Stomach (tissue), 4 donors: ENCODE measurements around the gene SF3B2.

Experiments
- EP300 ChIP-seq: sonication (generic); formaldehyde crosslinking; IDR thresholded peaks from one replicate; pipeline ENCODE4 v1.6.1; 2017; ENCODE audit warnings: antibody characterized with exemption
- POLR2A ChIP-seq, 4 donors: fragments of 450-650 bp; IDR thresholded peaks; one replicate each; pipeline ENCODE4 v1.6.1; 2016; ENCODE audit warnings: antibody characterized with exemption in 4 of 4, control low read depth in 2 of 4, mild to moderate bottlenecking in 1 of 4, moderate library complexity in 1 of 4
- TF ChIP-seq, protein P1 (sequence below), 7 experiments: fragments of 450-650 bp in 4 of 7; fragments of 200-600 bp in 3 of 7; sonication (generic) in 3 of 7; IDR thresholded peaks; one replicate each; pipeline ENCODE4 v1.5.1; 2016 to 2019; ENCODE audit warnings: antibody characterized with exemption in 7 of 7, control low read depth in 2 of 7, mild to moderate bottlenecking in 1 of 7

DNA sequence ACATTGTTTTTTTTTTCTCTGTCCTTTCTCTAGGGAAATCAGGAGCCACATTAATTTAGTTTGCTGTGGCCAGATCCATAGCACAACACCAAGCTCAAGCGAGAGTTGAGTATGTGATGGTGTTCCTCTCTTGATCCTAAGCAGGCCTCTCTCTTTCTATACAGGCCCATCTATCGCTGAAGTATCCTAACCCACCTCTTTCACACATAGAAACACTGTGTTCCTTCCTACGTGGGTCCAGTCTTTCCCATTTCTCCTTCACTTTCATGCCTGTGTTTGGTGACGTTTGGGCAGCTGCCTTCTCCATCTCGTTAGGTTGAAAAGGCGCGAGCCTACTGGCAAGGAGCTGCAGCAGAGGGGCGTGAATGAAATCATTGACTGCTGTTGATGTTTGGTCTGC lies 20.4 kb downstream of the SF3B2 start:
- TF ChIP-seq, protein P1, sequence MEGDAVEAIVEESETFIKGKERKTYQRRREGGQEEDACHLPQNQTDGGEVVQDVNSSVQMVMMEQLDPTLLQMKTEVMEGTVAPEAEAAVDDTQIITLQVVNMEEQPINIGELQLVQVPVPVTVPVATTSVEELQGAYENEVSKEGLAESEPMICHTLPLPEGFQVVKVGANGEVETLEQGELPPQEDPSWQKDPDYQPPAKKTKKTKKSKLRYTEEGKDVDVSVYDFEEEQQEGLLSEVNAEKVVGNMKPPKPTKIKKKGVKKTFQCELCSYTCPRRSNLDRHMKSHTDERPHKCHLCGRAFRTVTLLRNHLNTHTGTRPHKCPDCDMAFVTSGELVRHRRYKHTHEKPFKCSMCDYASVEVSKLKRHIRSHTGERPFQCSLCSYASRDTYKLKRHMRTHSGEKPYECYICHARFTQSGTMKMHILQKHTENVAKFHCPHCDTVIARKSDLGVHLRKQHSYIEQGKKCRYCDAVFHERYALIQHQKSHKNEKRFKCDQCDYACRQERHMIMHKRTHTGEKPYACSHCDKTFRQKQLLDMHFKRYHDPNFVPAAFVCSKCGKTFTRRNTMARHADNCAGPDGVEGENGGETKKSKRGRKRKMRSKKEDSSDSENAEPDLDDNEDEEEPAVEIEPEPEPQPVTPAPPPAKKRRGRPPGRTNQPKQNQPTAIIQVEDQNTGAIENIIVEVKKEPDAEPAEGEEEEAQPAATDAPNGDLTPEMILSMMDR (IDR thresholded peaks at IDR 0.05), result no peak
- no peak for TF ChIP-seq POLR2A (IDR thresholded peaks at IDR 0.05)
- no peak for TF ChIP-seq EP300
